ENCODE data around the gene CTDNEP1. TPM values are rescaled to one million over a fixed set of nuclear protein-coding genes. Genes with fewer than 3 reads are reported as not detected.

CTDNEP1 gene
- polyA plus RNA-seq, 4 donors: 70.0 to 132 (median 89.3) TPM

DNA sequence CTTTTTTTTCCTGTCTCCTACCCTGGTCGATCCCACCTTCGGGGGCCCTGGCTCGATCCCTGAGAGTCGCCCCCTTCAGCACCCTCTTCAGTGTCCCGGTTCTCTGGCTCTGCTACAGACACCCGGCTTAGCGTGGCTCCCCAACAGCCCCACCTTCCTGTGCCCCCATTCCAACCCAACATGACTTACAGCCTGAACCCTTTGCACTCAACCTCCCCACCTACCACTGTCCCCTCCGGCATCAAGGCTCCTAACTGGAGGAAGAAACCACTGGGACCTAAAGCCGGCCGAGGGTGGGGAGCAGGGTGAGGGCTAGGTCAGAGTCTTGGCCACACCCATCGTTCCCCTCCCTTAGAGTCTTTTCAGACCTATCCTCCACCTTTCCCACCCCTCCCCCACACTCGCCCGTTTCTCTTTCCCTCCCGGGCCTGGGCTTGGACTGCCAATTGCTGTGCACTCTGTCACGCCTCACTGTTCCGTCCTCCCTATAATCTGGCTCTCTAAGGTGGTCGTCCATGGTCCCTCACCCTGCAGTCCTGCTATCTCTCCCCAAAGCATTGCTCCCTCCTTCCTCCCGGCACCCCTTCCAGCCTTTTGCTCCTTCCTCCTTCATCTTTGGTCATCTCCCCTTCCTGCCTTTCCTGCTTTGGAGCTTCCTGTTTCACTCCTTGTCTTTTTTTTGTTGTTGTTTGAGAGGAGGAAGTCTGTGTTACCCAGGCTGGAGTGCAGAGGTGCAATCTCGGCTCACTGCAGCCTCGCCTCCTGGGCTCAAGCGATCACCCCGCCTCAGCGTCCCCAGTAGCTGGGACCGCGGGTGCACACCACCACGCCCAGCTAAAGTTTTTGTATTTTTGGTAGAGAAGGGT is 11.6 kb upstream of the CTDNEP1 start:
- Histone ChIP-seq H3K4me1 (ENCODE audit: control insufficient read depth in 3 of 3, insufficient read depth in 2 of 3, low read depth in 1 of 3, low read length in 2 of 3) (peaks cover 0 to 25% (median 0%) of the 10 kb centered on the region in 3 donors), H3K4me3 (ENCODE audit: low read depth in 1 of 3, low read length in 3 of 3) (peak overlapping the region; percentile 54 to 76 (median 74)), H3K27me3 (ENCODE audit: control insufficient read depth in 3 of 3, insufficient read depth in 3 of 3, low read length in 3 of 3) (peaks cover 0 to 6% (median 0%) of the 10 kb centered on the region in 3 donors), H3K27ac (ENCODE audit: low read depth in 1 of 3, low read length in 2 of 3) (peak overlapping the region; percentile 95 to 99 (median 97)), H3K36me3 (ENCODE audit: control insufficient read depth in 3 of 3, insufficient read depth in 2 of 3, low read depth in 1 of 3, low read length in 3 of 3) (peaks cover 0 to 27% (median 2%) of the 10 kb centered on the region in 3 donors), H3K9me3 (ENCODE audit: control insufficient read depth in 2 of 2, insufficient read depth in 1 of 2, low read depth in 1 of 2, low read length in 1 of 2) (no peaks in the 10 kb centered on the region)
- WGBS, 3 donors: 0 to 6% (median 4%) methylated on average over 25 to 26 of the region's 26 CpGs
- FAIRE-seq (no peak), DNase-seq (peak; percentile 94 to 97)

DNA sequence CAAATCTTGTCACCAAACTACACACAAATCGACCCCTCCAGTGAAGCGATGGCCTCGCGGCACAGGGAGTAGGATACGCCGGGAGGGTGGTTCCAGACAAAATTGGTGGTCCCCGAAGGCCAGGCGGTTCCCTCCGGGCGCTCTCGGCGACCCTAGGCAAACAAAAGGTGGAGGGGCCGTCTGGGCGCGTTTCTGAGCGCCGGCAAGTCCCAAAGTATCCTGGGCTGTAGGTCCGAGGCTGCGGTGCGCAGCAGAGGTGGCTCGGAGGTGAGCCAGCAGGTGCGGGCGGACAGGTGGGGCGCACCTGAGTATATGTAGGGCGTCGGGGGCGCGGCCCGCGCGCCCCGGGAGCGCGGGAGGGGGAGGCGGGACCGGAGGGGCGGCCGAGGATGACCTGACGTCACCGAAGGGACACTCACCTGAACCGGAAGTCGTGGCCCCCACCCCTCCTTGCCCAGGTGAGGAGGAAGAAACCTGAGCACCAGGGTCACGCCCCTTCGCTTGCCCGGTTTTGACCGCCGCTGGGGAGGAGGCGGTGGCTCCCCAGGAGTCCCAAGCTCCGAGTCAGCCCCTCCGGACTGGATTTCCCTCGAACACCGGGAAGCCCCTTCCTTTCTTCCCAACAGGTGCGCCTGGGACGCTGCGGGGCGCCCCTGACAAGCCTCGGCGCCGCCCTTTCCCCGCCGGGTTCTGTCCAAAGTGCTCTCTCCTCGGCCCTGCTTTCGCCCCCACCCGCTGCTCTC is 10.8 kb upstream of the CTDNEP1 start, which contains the start of gene CLDN7:
Gene CLDN7 (minus strand): TSS at position 287 of the 743 bp plus-strand sequence. CDS start 435 bp downstream, outside the sequence.
- DNase-seq (peak; percentile 97 to 98), FAIRE-seq (no peak)
- Histone ChIP-seq H3K27ac (ENCODE audit: low read depth in 1 of 3, low read length in 2 of 3) (peak within 1 kb of the TSS; percentile 95 to 99 (median 99)), H3K4me3 (ENCODE audit: low read depth in 1 of 3, low read length in 3 of 3) (peak within 1 kb of the TSS; percentile 75 to 89 (median 76)), H3K9me3 (ENCODE audit: control insufficient read depth in 2 of 2, insufficient read depth in 1 of 2, low read depth in 1 of 2, low read length in 1 of 2) (no peaks in the 10 kb centered on the region), H3K27me3 (ENCODE audit: control insufficient read depth in 3 of 3, insufficient read depth in 3 of 3, low read length in 3 of 3) (peaks cover 0 to 6% (median 0%) of the 10 kb centered on the region in 3 donors), H3K36me3 (ENCODE audit: control insufficient read depth in 3 of 3, insufficient read depth in 2 of 3, low read depth in 1 of 3, low read length in 3 of 3) (peaks cover 0 to 35% (median 2%) of the 10 kb centered on the region in 3 donors), H3K4me1 (ENCODE audit: control insufficient read depth in 3 of 3, insufficient read depth in 2 of 3, low read depth in 1 of 3, low read length in 2 of 3) (peaks cover 0 to 33% (median 0%) of the 10 kb centered on the region in 3 donors)
- 4 to 7% (median 5%) methylated on average over 40 to 64 of the region's 64 CpGs for WGBS, 3 donors

DNA sequence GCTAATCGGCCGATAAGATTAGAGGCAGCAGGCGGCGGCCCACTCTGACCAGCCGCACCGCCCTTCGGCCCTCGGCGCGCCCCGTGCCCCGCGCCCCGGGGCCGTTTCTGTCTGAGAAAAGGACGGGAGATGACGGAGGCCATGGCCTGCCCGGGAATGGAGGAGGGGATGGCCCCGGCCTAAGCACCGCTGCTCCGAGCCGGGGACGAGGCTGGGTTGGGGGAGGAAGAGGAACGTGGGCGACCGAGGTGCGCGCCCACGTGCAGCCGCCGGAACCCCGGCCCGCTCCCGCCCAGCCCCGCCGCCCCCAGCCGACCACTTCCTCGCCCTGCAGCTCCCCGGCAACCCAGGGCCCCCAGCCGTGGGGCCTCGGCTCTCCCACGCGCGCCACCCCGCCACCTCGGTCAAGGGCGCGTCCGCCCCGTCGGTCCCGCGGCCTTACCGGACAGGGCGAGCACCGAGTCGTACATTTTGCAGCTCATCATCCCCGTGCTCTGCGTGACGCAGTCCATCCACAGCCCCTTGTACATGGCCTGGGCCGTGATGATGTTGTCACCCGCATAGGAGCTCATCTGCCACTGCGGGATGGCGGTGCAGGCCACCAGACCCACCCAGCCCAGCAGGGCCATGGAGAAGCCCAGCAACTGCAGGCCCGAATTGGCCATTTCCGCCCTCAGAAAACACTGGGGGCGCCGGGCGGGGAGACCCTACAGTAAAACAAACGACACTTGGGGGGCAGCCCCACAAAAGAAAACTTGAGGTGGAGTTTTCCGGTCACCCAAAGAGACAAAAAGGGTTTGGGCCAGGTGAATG is 10.1 kb upstream of the CTDNEP1 start:
- DNase-seq (no peak), FAIRE-seq (no peak)
- H3K4me3 ChIP-seq (ENCODE audit: low read depth in 1 of 3, low read length in 3 of 3): peak overlapping the region; percentile 75 to 89 (median 76)
- peaks cover 0 to 40% (median 0%) of the 10 kb centered on the region in 3 donors for H3K4me1 ChIP-seq (ENCODE audit: control insufficient read depth in 3 of 3, insufficient read depth in 2 of 3, low read depth in 1 of 3, low read length in 2 of 3)
- no peaks in the 10 kb centered on the region for H3K9me3 ChIP-seq (ENCODE audit: control insufficient read depth in 2 of 2, insufficient read depth in 1 of 2, low read depth in 1 of 2, low read length in 1 of 2)
- WGBS, 3 donors: 2 to 5% (median 4%) methylated on average over 54 to 71 of the region's 71 CpGs
- H3K36me3 ChIP-seq (ENCODE audit: control insufficient read depth in 3 of 3, insufficient read depth in 2 of 3, low read depth in 1 of 3, low read length in 3 of 3): peaks cover 0 to 42% (median 4%) of the 10 kb centered on the region in 3 donors
- H3K27me3 ChIP-seq (ENCODE audit: control insufficient read depth in 3 of 3, insufficient read depth in 3 of 3, low read length in 3 of 3): peaks cover 0 to 6% (median 0%) of the 10 kb centered on the region in 3 donors
- H3K27ac ChIP-seq (ENCODE audit: low read depth in 1 of 3, low read length in 2 of 3): peak overlapping the region; percentile 95 to 99 (median 99)

DNA sequence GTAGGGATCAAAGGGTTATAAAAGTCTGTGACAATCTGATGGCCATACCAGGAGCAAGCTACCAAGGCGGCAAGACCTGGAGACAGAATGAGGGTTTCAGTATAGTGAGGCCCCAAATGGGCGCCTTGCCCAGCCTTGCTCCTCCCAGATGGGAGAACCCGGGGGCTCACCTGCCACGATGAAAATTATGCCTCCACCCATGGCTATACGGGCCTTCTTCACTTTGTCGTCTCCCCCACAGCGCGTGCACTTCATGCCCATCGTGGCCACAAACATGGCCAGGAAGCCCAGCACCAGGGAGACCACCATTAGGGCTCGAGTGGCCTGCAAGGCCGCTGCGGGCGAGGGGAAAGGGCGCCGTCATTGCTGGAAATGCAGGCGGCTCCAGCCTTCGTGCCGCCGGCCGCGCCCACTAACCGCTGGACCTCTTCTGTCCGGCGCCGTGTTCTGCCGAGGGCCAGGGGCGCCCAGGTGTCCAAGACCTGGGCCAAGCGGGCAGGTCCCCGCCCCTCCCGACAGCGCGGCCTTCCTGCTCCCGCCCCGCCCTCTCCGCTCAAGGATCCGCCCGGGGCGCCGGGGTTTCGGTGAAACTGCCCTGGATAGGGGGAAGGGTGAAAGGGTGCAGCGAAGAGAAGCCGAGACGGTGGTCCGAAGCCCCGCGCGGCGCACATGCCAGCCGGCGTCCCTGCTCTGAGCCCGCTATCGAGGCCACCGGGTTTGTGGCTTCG is 9.3 kb upstream of the CTDNEP1 start:
- Histone ChIP-seq H3K27ac (ENCODE audit: low read depth in 1 of 3, low read length in 2 of 3) (peak overlapping the region; percentile 95 to 99 (median 99)), H3K4me1 (ENCODE audit: control insufficient read depth in 3 of 3, insufficient read depth in 2 of 3, low read depth in 1 of 3, low read length in 2 of 3) (peaks cover 0 to 44% (median 0%) of the 10 kb centered on the region in 3 donors)
- 1 to 9% (median 3%) methylated on average over 43 to 54 of the region's 54 CpGs for WGBS, 3 donors

DNA sequence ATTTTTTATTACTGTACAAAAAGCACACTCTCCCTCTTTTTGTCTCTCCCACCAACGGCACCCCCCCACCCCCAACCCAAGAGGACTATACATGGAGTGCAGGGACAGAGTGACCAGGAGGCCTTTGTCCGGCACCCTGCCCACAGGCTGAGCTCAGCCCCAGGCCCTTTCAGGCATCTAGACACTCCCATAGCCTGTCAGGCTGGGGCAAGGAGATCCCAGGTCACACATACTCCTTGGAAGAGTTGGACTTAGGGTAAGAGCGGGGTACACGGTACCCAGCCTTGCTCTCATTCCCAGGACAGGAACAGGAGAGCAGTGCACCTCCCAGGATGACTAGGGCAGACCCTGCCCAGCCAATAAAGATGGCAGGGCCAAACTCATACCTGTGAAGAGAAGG is 8.6 kb upstream of the CTDNEP1 start:
- Histone ChIP-seq H3K9me3 (ENCODE audit: control insufficient read depth in 2 of 2, insufficient read depth in 1 of 2, low read depth in 1 of 2, low read length in 1 of 2) (no peaks in the 10 kb centered on the region), H3K36me3 (ENCODE audit: control insufficient read depth in 3 of 3, insufficient read depth in 2 of 3, low read depth in 1 of 3, low read length in 3 of 3) (peaks cover 0 to 56% (median 5%) of the 10 kb centered on the region in 3 donors), H3K27me3 (ENCODE audit: control insufficient read depth in 3 of 3, insufficient read depth in 3 of 3, low read length in 3 of 3) (peaks cover 0 to 6% (median 0%) of the 10 kb centered on the region in 3 donors), H3K4me3 (ENCODE audit: low read depth in 1 of 3, low read length in 3 of 3) (peak overlapping the region; percentile 75 to 89 (median 76)), H3K4me1 (ENCODE audit: control insufficient read depth in 3 of 3, insufficient read depth in 2 of 3, low read depth in 1 of 3, low read length in 2 of 3) (peaks cover 0 to 44% (median 0%) of the 10 kb centered on the region in 3 donors), H3K27ac (ENCODE audit: low read depth in 1 of 3, low read length in 2 of 3) (peak overlapping the region; percentile 95 to 99 (median 99))
- peak; percentile 45 to 53 for DNase-seq
- FAIRE-seq: no peak
- 32 to 61% (median 54%) methylated on average over 4 of the region's 4 CpGs for WGBS, 3 donors

More for the DNA sequence above, 9.3 kb upstream of the CTDNEP1 start:
- peak overlapping the region; percentile 75 to 89 (median 76) for H3K4me3 ChIP-seq (ENCODE audit: low read depth in 1 of 3, low read length in 3 of 3)
- FAIRE-seq (no peak), DNase-seq (peak; percentile 76 to 86)
- H3K9me3 ChIP-seq (ENCODE audit: control insufficient read depth in 2 of 2, insufficient read depth in 1 of 2, low read depth in 1 of 2, low read length in 1 of 2): no peaks in the 10 kb centered on the region
- H3K27me3 ChIP-seq (ENCODE audit: control insufficient read depth in 3 of 3, insufficient read depth in 3 of 3, low read length in 3 of 3): peaks cover 0 to 6% (median 0%) of the 10 kb centered on the region in 3 donors
- H3K36me3 ChIP-seq (ENCODE audit: control insufficient read depth in 3 of 3, insufficient read depth in 2 of 3, low read depth in 1 of 3, low read length in 3 of 3): peaks cover 0 to 50% (median 5%) of the 10 kb centered on the region in 3 donors

DNA sequence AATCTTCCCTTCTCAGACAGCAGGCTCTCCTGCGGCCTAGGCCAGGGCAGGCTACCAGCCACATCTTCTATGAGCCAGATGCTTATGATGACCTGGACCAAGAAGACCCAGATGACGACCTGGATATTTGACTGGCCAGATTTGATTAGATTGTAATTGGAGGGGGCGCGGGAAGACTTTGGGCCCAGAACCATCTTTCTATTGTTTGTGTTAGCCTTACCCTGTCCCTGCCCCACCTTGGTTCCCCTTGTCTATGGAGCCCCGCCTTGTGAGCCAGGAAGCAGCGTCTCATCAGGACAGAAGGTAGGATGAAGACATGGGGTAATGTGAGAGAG is 8.0 kb upstream of the CTDNEP1 start:
- Histone ChIP-seq H3K9me3 (ENCODE audit: control insufficient read depth in 2 of 2, insufficient read depth in 1 of 2, low read depth in 1 of 2, low read length in 1 of 2) (no peaks in the 10 kb centered on the region), H3K4me1 (ENCODE audit: control insufficient read depth in 3 of 3, insufficient read depth in 2 of 3, low read depth in 1 of 3, low read length in 2 of 3) (peaks cover 0 to 46% (median 0%) of the 10 kb centered on the region in 3 donors), H3K36me3 (ENCODE audit: control insufficient read depth in 3 of 3, insufficient read depth in 2 of 3, low read depth in 1 of 3, low read length in 3 of 3) (peaks cover 0 to 61% (median 5%) of the 10 kb centered on the region in 3 donors), H3K27ac (ENCODE audit: low read depth in 1 of 3, low read length in 2 of 3) (peak overlapping the region; percentile 93 to 99 (median 99)), H3K27me3 (ENCODE audit: control insufficient read depth in 3 of 3, insufficient read depth in 3 of 3, low read length in 3 of 3) (peaks cover 0 to 6% (median 0%) of the 10 kb centered on the region in 3 donors), H3K4me3 (ENCODE audit: low read depth in 1 of 3, low read length in 3 of 3) (peak overlapping the region in 2 of 3 donors; percentile 76 to 89)
- no peak for FAIRE-seq
- no peak for DNase-seq
- 27 to 63% (median 53%) methylated on average over 6 of the region's 6 CpGs for WGBS, 3 donors

DNA sequence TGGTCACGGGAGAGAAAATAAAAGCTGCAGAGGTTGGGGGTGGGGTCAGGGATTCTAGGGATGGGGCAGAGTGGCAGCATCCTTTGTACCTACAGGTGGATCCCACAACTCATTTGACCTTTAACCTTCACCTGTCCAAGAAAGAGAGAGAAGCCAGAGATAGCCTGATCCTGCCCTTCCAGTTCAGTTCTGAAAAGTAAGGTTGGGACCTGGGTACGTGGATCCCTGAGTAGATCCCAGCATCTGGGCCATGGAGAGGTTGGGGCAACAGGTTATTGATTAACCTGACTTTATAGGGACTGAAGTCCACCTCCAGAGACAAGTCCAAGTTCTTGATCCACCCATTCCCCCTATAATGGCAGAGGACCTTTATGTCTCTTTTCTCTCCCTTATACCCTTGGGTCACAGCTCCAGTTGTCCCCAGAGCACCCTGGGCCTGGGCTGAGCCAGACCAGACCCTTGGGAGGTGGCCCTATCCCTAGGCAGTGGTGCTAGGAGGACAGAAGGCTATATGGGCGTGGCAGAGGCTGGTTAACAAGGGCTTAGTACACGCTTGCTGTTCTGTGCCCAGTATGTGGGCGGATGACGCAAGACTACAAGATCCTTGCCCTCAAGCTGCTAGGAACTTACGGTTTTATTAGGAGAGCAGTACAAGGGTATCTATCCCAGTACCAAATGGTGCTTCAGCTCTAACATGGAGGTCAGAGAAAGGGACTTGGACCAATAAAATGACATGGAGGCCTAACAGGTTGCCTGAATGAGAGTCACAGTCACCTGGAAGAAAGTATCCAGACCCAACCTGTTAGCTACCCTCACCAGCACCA is 7.4 kb upstream of the CTDNEP1 start:
- peaks cover 0 to 48% (median 0%) of the 10 kb centered on the region in 3 donors for H3K4me1 ChIP-seq (ENCODE audit: control insufficient read depth in 3 of 3, insufficient read depth in 2 of 3, low read depth in 1 of 3, low read length in 2 of 3)
- H3K9me3 ChIP-seq (ENCODE audit: control insufficient read depth in 2 of 2, insufficient read depth in 1 of 2, low read depth in 1 of 2, low read length in 1 of 2): no peaks in the 10 kb centered on the region
- peak overlapping the region; percentile 93 to 99 (median 99) for H3K27ac ChIP-seq (ENCODE audit: low read depth in 1 of 3, low read length in 2 of 3)
- H3K36me3 ChIP-seq (ENCODE audit: control insufficient read depth in 3 of 3, insufficient read depth in 2 of 3, low read depth in 1 of 3, low read length in 3 of 3): peaks cover 0 to 65% (median 5%) of the 10 kb centered on the region in 3 donors
- DNase-seq: peak; percentile 97 to 99
- FAIRE-seq: no peak
- peak overlapping the region in 2 of 3 donors; percentile 76 to 89 for H3K4me3 ChIP-seq (ENCODE audit: low read depth in 1 of 3, low read length in 3 of 3)
- H3K27me3 ChIP-seq (ENCODE audit: control insufficient read depth in 3 of 3, insufficient read depth in 3 of 3, low read length in 3 of 3): peaks cover 0 to 6% (median 0%) of the 10 kb centered on the region in 3 donors
- 22 to 67% (median 37%) methylated on average over 7 of the region's 7 CpGs for WGBS, 3 donors

Measured in small intestine (tissue), 7 donors.